Measurements from ENCODE around the gene S100A5.
"Not testable (repeated sequence)": the region's sequence is repeated elsewhere in the genome, so short reads cannot be mapped to it uniquely, and the experiment has no call there.

The S100A5 gene

GRCh38 chr1:153566414-153567371 lies 26.0 kb upstream of the S100A5 start:
- peak; percentile 88 for DNase-seq

GRCh38 chr1:153565529-153566374 lies 25.0 kb upstream of the S100A5 start, which contains the start of gene S100A2:
Gene S100A2 (minus strand): TSS chr1:153565844. CDS start chr1:153563877, 1,967 bp downstream.
- no peak for DNase-seq

- no peak for DNase-seq
Observed at GRCh38 chr1:153563991-153564390, 23.3 kb upstream of the S100A5 start.

GRCh38 chr1:153563483-153563901 lies 22.8 kb upstream of the S100A5 start:
- DNase-seq = no peak

GRCh38 chr1:153562021-153562420 lies 21.3 kb upstream of the S100A5 start:
- DNase-seq = not testable (repeated sequence)

GRCh38 chr1:153561466-153561985 lies 20.8 kb upstream of the S100A5 start:
- DNase-seq = no peak

GRCh38 chr1:153560771-153561465 lies 20.2 kb upstream of the S100A5 start:
- DNase-seq = no peak

GRCh38 chr1:153560241-153560640 lies 19.5 kb upstream of the S100A5 start:
- no peak for DNase-seq

- DNase-seq = no peak
Observed at GRCh38 chr1:153557877-153558276, 17.1 kb upstream of the S100A5 start.

GRCh38 chr1:153556348-153556747 lies 15.6 kb upstream of the S100A5 start:
- no peak for DNase-seq

GRCh38 chr1:153553830-153554541 lies 13.3 kb upstream of the S100A5 start:
- no peak for DNase-seq

- DNase-seq = no peak
Observed at GRCh38 chr1:153553096-153553495, 12.4 kb upstream of the S100A5 start.

- no peak for DNase-seq
Observed at GRCh38 chr1:153552335-153552734, 11.6 kb upstream of the S100A5 start.

GRCh38 chr1:153550827-153551500 lies 10.2 kb upstream of the S100A5 start:
- DNase-seq = no peak

GRCh38 chr1:153550398-153550758 lies 9.6 kb upstream of the S100A5 start:
- no peak for DNase-seq

GRCh38 chr1:153549741-153550397 lies 9.1 kb upstream of the S100A5 start:
- DNase-seq = no peak

- no peak for DNase-seq
Observed at GRCh38 chr1:153548722-153549688, 8.3 kb upstream of the S100A5 start, which contains the start of gene S100A3. Gene S100A3 (minus strand): TSS chr1:153549258. CDS start chr1:153548485, 773 bp downstream.

- no peak for DNase-seq
Observed at GRCh38 chr1:153547560-153548551, 7.1 kb upstream of the S100A5 start.
